Left ventricle myocardium inferior (tissue), 1 donor: ENCODE data around the gene TENM3. TPM values are rescaled to one million over a fixed set of nuclear protein-coding genes. Genes with fewer than 3 reads are reported as not detected.

Experiments
- DNase-seq: peaks from one replicate; pipeline ENCODE4 v3.0.0-alpha.2; 2020
- H3K27ac ChIP-seq: fragments of 200-600 bp; replicated peaks from 2 replicates; pipeline ENCODE4 v1.8.0; 2021
- H3K27me3 ChIP-seq: fragments of 200-600 bp; 2 replicates; pipeline ENCODE4 v1.8.0; 2021; ENCODE audit warnings: low read depth
- H3K36me3 ChIP-seq: fragments of 200-600 bp; 2 replicates; pipeline ENCODE4 v1.8.0; 2021
- H3K4me1 ChIP-seq: fragments of 200-600 bp; 2 replicates; pipeline ENCODE4 v1.8.0; 2021
- H3K4me3 ChIP-seq: fragments of 200-600 bp; 2 replicates; pipeline ENCODE4 v1.8.0; 2021; ENCODE audit warnings: mild to moderate bottlenecking, moderate library complexity
- H3K9me3 ChIP-seq: fragments of 200-600 bp; replicated peaks from 2 replicates; pipeline ENCODE4 v1.8.0; 2021
- intact Hi-C: fragments of 100-400 bp; cut with micrococcal nuclease; formaldehyde crosslinking; loops from one replicate; pipeline ENCODE4 v1.11.0; 2022
- total RNA-seq: library from RNA; stranded (reverse); fragmentation: NEBNext Ultra II Directional; extraction: Animal tissue kit (Norgen Biotek cat#: 25700); gene quantifications from one replicate; pipeline ENCODE4 v1.2.1, GENCODE V29; 2021
- TF ChIP-seq, protein P1 (sequence below): fragments of 200-600 bp; IDR thresholded peaks from 2 replicates; pipeline ENCODE4 v1.8.0; 2021; ENCODE audit warnings: antibody characterized with exemption, mild to moderate bottlenecking, borderline replicate concordance
- donor health status: DM: no; HTN: yes; CAD: no; lungs with severe emphysema.

The TENM3 gene
- total RNA-seq, 1 donor from 2014 or later, result 1.5 TPM

DNA sequence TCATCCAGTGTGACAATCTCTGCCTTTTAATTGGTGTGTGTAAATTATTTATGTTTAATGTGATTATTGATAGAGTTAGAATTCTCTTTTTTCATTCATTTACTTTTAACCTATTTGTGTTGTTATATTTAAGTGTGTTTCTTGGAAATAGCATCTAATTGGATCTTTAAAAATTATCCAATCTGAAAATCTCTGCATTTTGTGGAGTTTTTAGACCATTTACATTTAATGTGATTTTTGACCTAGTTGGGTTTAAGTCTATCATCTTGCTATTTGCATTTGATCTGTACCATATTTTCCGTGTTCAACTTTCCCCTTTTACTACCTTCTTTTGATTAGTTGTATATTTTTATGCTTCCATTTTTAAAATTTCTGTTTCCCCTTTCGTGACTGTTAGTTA is 71.3 kb downstream of the TENM3 start:
- Histone ChIP-seq H3K27me3 (no peaks in the 10 kb centered on the region), H3K4me3 (no peak overlapping the region), H3K4me1 (no peaks in the 10 kb centered on the region), H3K36me3 (no peaks in the 10 kb centered on the region), H3K27ac (no peak overlapping the region), H3K9me3 (peaks cover 33% of the 10 kb centered on the region)
- intact Hi-C loops, result no loop called here
- DNase-seq, result no peak
- TF ChIP-seq, protein P1, sequence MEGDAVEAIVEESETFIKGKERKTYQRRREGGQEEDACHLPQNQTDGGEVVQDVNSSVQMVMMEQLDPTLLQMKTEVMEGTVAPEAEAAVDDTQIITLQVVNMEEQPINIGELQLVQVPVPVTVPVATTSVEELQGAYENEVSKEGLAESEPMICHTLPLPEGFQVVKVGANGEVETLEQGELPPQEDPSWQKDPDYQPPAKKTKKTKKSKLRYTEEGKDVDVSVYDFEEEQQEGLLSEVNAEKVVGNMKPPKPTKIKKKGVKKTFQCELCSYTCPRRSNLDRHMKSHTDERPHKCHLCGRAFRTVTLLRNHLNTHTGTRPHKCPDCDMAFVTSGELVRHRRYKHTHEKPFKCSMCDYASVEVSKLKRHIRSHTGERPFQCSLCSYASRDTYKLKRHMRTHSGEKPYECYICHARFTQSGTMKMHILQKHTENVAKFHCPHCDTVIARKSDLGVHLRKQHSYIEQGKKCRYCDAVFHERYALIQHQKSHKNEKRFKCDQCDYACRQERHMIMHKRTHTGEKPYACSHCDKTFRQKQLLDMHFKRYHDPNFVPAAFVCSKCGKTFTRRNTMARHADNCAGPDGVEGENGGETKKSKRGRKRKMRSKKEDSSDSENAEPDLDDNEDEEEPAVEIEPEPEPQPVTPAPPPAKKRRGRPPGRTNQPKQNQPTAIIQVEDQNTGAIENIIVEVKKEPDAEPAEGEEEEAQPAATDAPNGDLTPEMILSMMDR, result no peak

DNA sequence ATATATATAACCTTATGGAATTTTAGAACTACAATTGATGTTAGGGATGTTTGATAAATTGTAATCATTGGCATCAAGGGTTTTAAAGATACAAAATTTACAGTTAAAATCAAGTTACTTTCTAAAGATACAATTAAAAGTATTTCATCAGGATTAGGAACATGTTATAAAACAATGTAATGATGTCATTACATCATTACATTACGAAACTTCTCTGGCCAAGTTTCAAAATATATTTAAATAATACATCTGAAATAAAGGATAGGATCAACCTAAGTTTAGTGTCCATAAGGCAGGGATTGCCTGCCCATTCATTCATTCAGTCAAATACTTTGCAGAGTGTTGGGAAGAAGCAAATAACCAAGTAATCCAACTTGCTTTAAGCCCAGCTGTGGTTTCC is 75.1 kb downstream of the TENM3 start:
- Histone ChIP-seq H3K27me3 (no peaks in the 10 kb centered on the region), H3K36me3 (no peaks in the 10 kb centered on the region), H3K4me3 (no peak overlapping the region), H3K27ac (no peak overlapping the region), H3K4me1 (no peaks in the 10 kb centered on the region), H3K9me3 (peaks cover 33% of the 10 kb centered on the region)
- intact Hi-C loops, result no loop called here
- no peak for DNase-seq
- TF ChIP-seq, protein P1, result no peak

DNA sequence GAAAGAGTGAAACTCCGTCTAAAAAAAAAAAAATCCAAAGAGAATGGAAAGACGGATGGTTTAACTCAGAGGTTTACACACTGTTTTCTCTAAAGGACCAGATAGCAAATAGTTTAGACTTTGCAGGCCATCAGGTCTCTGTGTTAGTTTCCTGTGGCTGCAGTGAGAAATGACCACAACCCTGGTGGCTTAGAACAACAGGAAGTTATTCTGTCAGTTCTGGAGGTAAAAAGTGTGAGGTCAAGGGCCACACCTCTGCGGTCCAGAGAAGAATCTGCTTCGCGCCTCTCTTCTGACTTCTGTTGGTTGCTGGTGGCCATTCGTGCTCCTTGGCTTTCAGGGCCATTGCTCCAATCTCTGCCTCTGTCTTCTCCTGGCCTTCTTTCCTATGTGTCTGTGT is 76.9 kb downstream of the TENM3 start:
- Histone ChIP-seq H3K27ac (no peak overlapping the region), H3K36me3 (no peaks in the 10 kb centered on the region), H3K4me3 (no peak overlapping the region), H3K4me1 (no peaks in the 10 kb centered on the region), H3K27me3 (no peaks in the 10 kb centered on the region), H3K9me3 (peaks cover 15% of the 10 kb centered on the region)
- intact Hi-C loops, result no loop called here
- TF ChIP-seq, protein P1, result no peak
- no peak for DNase-seq

DNA sequence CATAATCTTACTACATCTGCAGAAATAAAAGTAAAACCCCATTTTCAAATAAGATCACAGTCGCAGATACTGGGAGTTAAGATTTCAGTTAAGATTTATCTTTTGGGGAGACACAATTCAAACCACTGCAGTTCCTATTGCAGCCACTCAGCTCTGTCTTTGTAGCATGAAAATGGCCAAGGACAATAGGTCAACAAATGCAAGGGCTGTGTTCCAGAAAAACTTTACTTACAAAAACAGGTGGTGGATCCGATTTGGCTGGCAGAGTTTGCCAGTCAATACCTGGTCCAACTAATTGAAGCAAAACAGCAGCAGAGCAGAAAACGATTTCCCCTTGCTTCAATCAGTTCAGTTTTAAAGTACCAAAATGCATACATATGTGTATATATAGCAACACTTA is 77.4 kb downstream of the TENM3 start:
- H3K4me1 ChIP-seq, result peaks cover 2% of the 10 kb centered on the region
- intact Hi-C loops, result no loop called here
- TF ChIP-seq, protein P1, result peak; percentile 25
- H3K27me3 ChIP-seq, result no peaks in the 10 kb centered on the region
- H3K36me3 ChIP-seq, result no peaks in the 10 kb centered on the region
- H3K27ac ChIP-seq, result no peak overlapping the region
- DNase-seq, result no peak
- peaks cover 10% of the 10 kb centered on the region for H3K9me3 ChIP-seq
- H3K4me3 ChIP-seq, result no peak overlapping the region

DNA sequence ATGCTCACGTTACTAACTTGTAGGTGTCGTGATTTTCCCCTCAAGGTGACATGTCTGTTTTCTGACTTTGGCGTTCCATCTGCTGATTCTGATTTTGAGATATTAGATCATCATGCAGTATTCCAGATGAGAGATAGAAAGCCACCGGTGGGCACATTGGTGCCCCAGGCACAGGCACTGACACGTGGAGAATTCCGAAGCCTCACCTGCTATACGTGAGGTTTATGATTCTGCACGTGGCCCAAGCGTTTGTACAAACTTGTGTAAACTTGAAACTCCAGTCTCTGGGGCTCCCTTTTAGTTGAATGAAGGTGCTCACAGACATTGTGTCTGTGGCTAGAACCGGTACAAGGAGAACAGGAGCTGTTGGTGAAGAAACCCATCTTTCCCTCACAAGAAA is 81.1 kb downstream of the TENM3 start:
- intact Hi-C loops, result no loop called here
- TF ChIP-seq, protein P1, result no peak

DNA sequence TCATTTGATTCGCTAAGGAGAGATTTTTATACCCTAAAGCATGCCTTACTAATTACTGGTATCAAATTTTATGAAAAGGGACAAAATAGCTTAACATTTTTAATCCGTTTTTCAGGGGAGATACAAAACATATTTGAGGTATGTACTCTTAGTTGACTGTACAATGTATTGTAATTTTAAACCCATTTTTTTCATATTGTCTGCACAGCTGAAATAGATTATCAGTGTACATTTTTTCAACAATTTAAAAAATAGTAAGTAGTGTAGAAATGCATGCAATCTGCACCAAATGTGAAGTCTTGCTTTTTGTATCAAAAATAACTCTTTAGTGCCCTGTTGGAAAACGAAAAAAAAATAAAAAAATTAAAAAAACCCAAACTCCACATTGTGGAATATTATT is 82.2 kb downstream of the TENM3 start:
- Histone ChIP-seq H3K9me3 (no peaks in the 10 kb centered on the region), H3K27me3 (no peaks in the 10 kb centered on the region), H3K36me3 (no peaks in the 10 kb centered on the region), H3K4me1 (peaks cover 7% of the 10 kb centered on the region), H3K27ac (no peak overlapping the region), H3K4me3 (no peak overlapping the region)
- no peak for DNase-seq
- TF ChIP-seq, protein P1, result no peak
- intact Hi-C loops, result no loop called here

More for the DNA sequence above, 81.1 kb downstream of the TENM3 start:
- no peaks in the 10 kb centered on the region for H3K9me3 ChIP-seq
- H3K27ac ChIP-seq, result no peak overlapping the region
- H3K27me3 ChIP-seq, result no peaks in the 10 kb centered on the region
- no peak for DNase-seq
- no peak overlapping the region for H3K4me3 ChIP-seq
- peaks cover 7% of the 10 kb centered on the region for H3K4me1 ChIP-seq
- H3K36me3 ChIP-seq, result no peaks in the 10 kb centered on the region
